ENCODE data around the gene THBS1.

THBS1 gene

GRCh38 chr15:39594446-39595337, 13.8 kb downstream of the THBS1 start:
- Histone ChIP-seq H3K27me3 (ENCODE audit: control insufficient read depth, insufficient read depth, low read length) (no peaks in the 10 kb centered on the region), H3K9me3 (ENCODE audit: control insufficient read depth, low read length) (no peaks in the 10 kb centered on the region), H3K9ac (no peak overlapping the region), H3K4me1 (no peaks in the 10 kb centered on the region), H3K79me2 (no peaks in the 10 kb centered on the region), H3K4me3 (ENCODE audit: low read depth, low read length) (no peak overlapping the region), H3K27ac (no peak overlapping the region), H2AFZ (no peak overlapping the region), H3K36me3 (ENCODE audit: control insufficient read depth, insufficient read depth, low read length) (no peaks in the 10 kb centered on the region), H3K4me2 (ENCODE audit: low read length) (no peak overlapping the region)
- TF ChIP-seq, protein P1, sequence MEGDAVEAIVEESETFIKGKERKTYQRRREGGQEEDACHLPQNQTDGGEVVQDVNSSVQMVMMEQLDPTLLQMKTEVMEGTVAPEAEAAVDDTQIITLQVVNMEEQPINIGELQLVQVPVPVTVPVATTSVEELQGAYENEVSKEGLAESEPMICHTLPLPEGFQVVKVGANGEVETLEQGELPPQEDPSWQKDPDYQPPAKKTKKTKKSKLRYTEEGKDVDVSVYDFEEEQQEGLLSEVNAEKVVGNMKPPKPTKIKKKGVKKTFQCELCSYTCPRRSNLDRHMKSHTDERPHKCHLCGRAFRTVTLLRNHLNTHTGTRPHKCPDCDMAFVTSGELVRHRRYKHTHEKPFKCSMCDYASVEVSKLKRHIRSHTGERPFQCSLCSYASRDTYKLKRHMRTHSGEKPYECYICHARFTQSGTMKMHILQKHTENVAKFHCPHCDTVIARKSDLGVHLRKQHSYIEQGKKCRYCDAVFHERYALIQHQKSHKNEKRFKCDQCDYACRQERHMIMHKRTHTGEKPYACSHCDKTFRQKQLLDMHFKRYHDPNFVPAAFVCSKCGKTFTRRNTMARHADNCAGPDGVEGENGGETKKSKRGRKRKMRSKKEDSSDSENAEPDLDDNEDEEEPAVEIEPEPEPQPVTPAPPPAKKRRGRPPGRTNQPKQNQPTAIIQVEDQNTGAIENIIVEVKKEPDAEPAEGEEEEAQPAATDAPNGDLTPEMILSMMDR (IDR thresholded peaks at IDR 0.05), result no peak

DNA sequence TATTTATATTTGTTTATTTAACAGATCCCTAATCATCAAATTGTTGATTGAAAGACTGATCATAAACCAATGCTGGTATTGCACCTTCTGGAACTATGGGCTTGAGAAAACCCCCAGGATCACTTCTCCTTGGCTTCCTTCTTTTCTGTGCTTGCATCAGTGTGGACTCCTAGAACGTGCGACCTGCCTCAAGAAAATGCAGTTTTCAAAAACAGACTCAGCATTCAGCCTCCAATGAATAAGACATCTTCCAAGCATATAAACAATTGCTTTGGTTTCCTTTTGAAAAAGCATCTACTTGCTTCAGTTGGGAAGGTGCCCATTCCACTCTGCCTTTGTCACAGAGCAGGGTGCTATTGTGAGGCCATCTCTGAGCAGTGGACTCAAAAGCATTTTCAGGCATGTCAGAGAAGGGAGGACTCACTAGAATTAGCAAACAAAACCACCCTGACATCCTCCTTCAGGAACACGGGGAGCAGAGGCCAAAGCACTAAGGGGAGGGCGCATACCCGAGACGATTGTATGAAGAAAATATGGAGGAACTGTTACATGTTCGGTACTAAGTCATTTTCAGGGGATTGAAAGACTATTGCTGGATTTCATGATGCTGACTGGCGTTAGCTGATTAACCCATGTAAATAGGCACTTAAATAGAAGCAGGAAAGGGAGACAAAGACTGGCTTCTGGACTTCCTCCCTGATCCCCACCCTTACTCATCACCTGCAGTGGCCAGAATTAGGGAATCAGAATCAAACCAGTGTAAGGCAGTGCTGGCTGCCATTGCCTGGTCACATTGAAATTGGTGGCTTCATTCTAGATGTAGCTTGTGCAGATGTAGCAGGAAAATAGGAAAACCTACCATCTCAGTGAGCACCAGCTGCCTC, 14.7 kb downstream of the THBS1 start:
- H3K4me1 ChIP-seq, result no peaks in the 10 kb centered on the region
- no peak overlapping the region for H2AFZ ChIP-seq
- no peaks in the 10 kb centered on the region for H3K9me3 ChIP-seq (ENCODE audit: control insufficient read depth, low read length)
- TF ChIP-seq, protein P1 (IDR thresholded peaks at IDR 0.05), result no peak
- no peaks in the 10 kb centered on the region for H3K79me2 ChIP-seq
- H3K4me3 ChIP-seq (ENCODE audit: low read depth, low read length), result no peak overlapping the region
- no peak overlapping the region for H3K4me2 ChIP-seq (ENCODE audit: low read length)
- H3K36me3 ChIP-seq (ENCODE audit: control insufficient read depth, insufficient read depth, low read length), result no peaks in the 10 kb centered on the region
- H3K9ac ChIP-seq, result no peak overlapping the region
- H3K27ac ChIP-seq, result no peak overlapping the region
- H3K27me3 ChIP-seq (ENCODE audit: control insufficient read depth, insufficient read depth, low read length), result no peaks in the 10 kb centered on the region

DNA sequence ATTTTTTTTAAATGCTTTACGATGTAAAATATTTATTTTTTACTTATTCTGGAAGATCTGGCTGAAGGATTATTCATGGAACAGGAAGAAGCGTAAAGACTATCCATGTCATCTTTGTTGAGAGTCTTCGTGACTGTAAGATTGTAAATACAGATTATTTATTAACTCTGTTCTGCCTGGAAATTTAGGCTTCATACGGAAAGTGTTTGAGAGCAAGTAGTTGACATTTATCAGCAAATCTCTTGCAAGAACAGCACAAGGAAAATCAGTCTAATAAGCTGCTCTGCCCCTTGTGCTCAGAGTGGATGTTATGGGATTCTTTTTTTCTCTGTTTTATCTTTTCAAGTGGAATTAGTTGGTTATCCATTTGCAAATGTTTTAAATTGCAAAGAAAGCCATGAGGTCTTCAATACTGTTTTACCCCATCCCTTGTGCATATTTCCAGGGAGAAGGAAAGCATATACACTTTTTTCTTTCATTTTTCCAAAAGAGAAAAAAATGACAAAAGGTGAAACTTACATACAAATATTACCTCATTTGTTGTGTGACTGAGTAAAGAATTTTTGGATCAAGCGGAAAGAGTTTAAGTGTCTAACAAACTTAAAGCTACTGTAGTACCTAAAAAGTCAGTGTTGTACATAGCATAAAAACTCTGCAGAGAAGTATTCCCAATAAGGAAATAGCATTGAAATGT, 15.6 kb downstream of the THBS1 start:
- no peak overlapping the region for H3K9ac ChIP-seq
- TF ChIP-seq, protein P1 (IDR thresholded peaks at IDR 0.05), result no peak

GRCh38 chr15:39597336-39597735, 16.5 kb downstream of the THBS1 start:
- H3K9ac ChIP-seq, result no peak overlapping the region
- no peaks in the 10 kb centered on the region for H3K27me3 ChIP-seq (ENCODE audit: control insufficient read depth, insufficient read depth, low read length)
- TF ChIP-seq, protein P1 (IDR thresholded peaks at IDR 0.05), result no peak
- H3K4me3 ChIP-seq (ENCODE audit: low read depth, low read length), result no peak overlapping the region
- no peak overlapping the region for H3K27ac ChIP-seq
- H3K36me3 ChIP-seq (ENCODE audit: control insufficient read depth, insufficient read depth, low read length), result no peaks in the 10 kb centered on the region
- no peak overlapping the region for H2AFZ ChIP-seq
- H3K79me2 ChIP-seq, result no peaks in the 10 kb centered on the region
- no peaks in the 10 kb centered on the region for H3K9me3 ChIP-seq (ENCODE audit: control insufficient read depth, low read length)
- H3K4me1 ChIP-seq, result no peaks in the 10 kb centered on the region
- no peak overlapping the region for H3K4me2 ChIP-seq (ENCODE audit: low read length)

More for the DNA sequence above, 15.6 kb downstream of the THBS1 start:
- Histone ChIP-seq H3K36me3 (ENCODE audit: control insufficient read depth, insufficient read depth, low read length) (no peaks in the 10 kb centered on the region), H3K27me3 (ENCODE audit: control insufficient read depth, insufficient read depth, low read length) (no peaks in the 10 kb centered on the region), H3K4me1 (no peaks in the 10 kb centered on the region), H3K4me2 (ENCODE audit: low read length) (no peak overlapping the region), H3K79me2 (no peaks in the 10 kb centered on the region), H3K27ac (no peak overlapping the region), H3K9me3 (ENCODE audit: control insufficient read depth, low read length) (no peaks in the 10 kb centered on the region), H2AFZ (no peak overlapping the region), H3K4me3 (ENCODE audit: low read depth, low read length) (no peak overlapping the region)

All from parathyroid adenoma (tissue), 2 donors.